Activated naive CD4-positive, alpha-beta T cell treated with anti-CD3 and anti-CD28 coated beads for 36 hours (primary cell): ENCODE data around the gene MED27. TPM values are rescaled to one million over a fixed set of nuclear protein-coding genes. Genes with fewer than 3 reads are reported as not detected.

Experiments
- CTCF ChIA-PET: fragments of 350-600 bp; sonication (Branson Sonifier 250); formaldehyde crosslinking; loops from one replicate; lab custom pipeline; 2021; ENCODE audit warnings: antibody characterized with exemption; lab: Charles Lee
- DNase-seq: peaks from one replicate; pipeline ENCODE4 v3.0.0-alpha.2; 2020
- H3K27ac Mint-ChIP-seq: one replicate; pipeline ENCODE4 v1.8.0; 2021; ENCODE audit warnings: mild to moderate bottlenecking, mixed read lengths
- H3K27me3 Mint-ChIP-seq: one replicate; pipeline ENCODE4 v1.8.0; 2021; ENCODE audit warnings: low read depth, mixed read lengths
- H3K36me3 Mint-ChIP-seq: one replicate; pipeline ENCODE4 v1.8.0; 2021; ENCODE audit warnings: low read depth, mixed read lengths
- H3K4me1 Mint-ChIP-seq: one replicate; pipeline ENCODE4 v1.8.0; 2021; ENCODE audit warnings: low read depth, mixed read lengths
- H3K4me3 Mint-ChIP-seq: one replicate; pipeline ENCODE4 v1.8.0; 2021; ENCODE audit warnings: mild to moderate bottlenecking, moderate library complexity, mixed read lengths
- H3K9me3 Mint-ChIP-seq: one replicate; pipeline ENCODE4 v1.8.0; 2021; ENCODE audit warnings: mixed read lengths
- intact Hi-C: fragments of 100-400 bp; cut with micrococcal nuclease; formaldehyde crosslinking; loops from one replicate; pipeline ENCODE4 v1.15.1; 2023
- total RNA-seq, 2 experiments: library from RNA; stranded (reverse); gene quantifications; one replicate each; pipeline ENCODE4 v1.2.3, GENCODE V29; 2021

Gene MED27
- total RNA-seq, 2 experiments from 2014 or later, result 27.7 to 31.3 TPM

GRCh38 chr9:131995382-131995781 lies 84.3 kb downstream of the MED27 start:
- no peaks in the 10 kb centered on the region for H3K9me3 Mint-ChIP-seq
- no peaks in the 10 kb centered on the region for H3K27me3 Mint-ChIP-seq
- peaks cover 7% of the 10 kb centered on the region for H3K4me1 Mint-ChIP-seq
- H3K4me3 Mint-ChIP-seq, result no peak overlapping the region
- peaks cover 9% of the 10 kb centered on the region for H3K36me3 Mint-ChIP-seq
- DNase-seq, result no peak
- H3K27ac Mint-ChIP-seq, result no peak overlapping the region
- CTCF ChIA-PET, result no interaction called here
- intact Hi-C loops, result no loop called here

- Mint-ChIP-seq H3K36me3 (peaks cover 9% of the 10 kb centered on the region), H3K9me3 (no peaks in the 10 kb centered on the region), H3K4me1 (no peaks in the 10 kb centered on the region), H3K4me3 (no peak overlapping the region), H3K27ac (no peak overlapping the region), H3K27me3 (no peaks in the 10 kb centered on the region)
- CTCF ChIA-PET, result no interaction called here
- no peak for DNase-seq
- intact Hi-C loops, result no loop called here
Observed at GRCh38 chr9:131994364-131995125, 85.1 kb downstream of the MED27 start.

GRCh38 chr9:131992906-131993657 lies 86.6 kb downstream of the MED27 start:
- no peak overlapping the region for H3K4me3 Mint-ChIP-seq
- H3K9me3 Mint-ChIP-seq, result no peaks in the 10 kb centered on the region
- DNase-seq, result no peak
- no peaks in the 10 kb centered on the region for H3K27me3 Mint-ChIP-seq
- no peak overlapping the region for H3K27ac Mint-ChIP-seq
- intact Hi-C loops, result no loop called here
- CTCF ChIA-PET, result interaction anchor here (0.6 kb wide), 1 partner anchor 182 kb away, joined by 5 read pairs; no protein-coding TSS in a partner anchor
- peaks cover 9% of the 10 kb centered on the region for H3K36me3 Mint-ChIP-seq
- no peaks in the 10 kb centered on the region for H3K4me1 Mint-ChIP-seq

GRCh38 chr9:131987232-131987631 lies 92.4 kb downstream of the MED27 start:
- CTCF ChIA-PET, result interaction anchor here (0.5 kb wide), 1 partner anchor 268 kb away, joined by 6 read pairs; no protein-coding TSS in a partner anchor
- Mint-ChIP-seq H3K27me3 (no peaks in the 10 kb centered on the region), H3K9me3 (no peaks in the 10 kb centered on the region)

GRCh38 chr9:131986576-131986975 lies 93.1 kb downstream of the MED27 start:
- no peak overlapping the region for H3K4me3 Mint-ChIP-seq
- DNase-seq, result no peak
- no peaks in the 10 kb centered on the region for H3K27me3 Mint-ChIP-seq
- H3K27ac Mint-ChIP-seq, result no peak overlapping the region
- intact Hi-C loops, result no loop called here
- H3K9me3 Mint-ChIP-seq, result no peaks in the 10 kb centered on the region
- H3K36me3 Mint-ChIP-seq, result peaks cover 3% of the 10 kb centered on the region
- CTCF ChIA-PET, result no interaction called here
- H3K4me1 Mint-ChIP-seq, result peaks cover 8% of the 10 kb centered on the region

More at GRCh38 chr9:131987232-131987631, 92.4 kb downstream of the MED27 start:
- H3K4me1 Mint-ChIP-seq, result peaks cover 8% of the 10 kb centered on the region
- intact Hi-C loops, result no loop called here
- no peak for DNase-seq
- H3K4me3 Mint-ChIP-seq, result no peak overlapping the region
- peaks cover 3% of the 10 kb centered on the region for H3K36me3 Mint-ChIP-seq
- no peak overlapping the region for H3K27ac Mint-ChIP-seq

- H3K4me1 Mint-ChIP-seq, result peaks cover 8% of the 10 kb centered on the region
- H3K27ac Mint-ChIP-seq, result no peak overlapping the region
- no peaks in the 10 kb centered on the region for H3K27me3 Mint-ChIP-seq
- no peak for DNase-seq
- H3K36me3 Mint-ChIP-seq, result peaks cover 3% of the 10 kb centered on the region
- H3K9me3 Mint-ChIP-seq, result no peaks in the 10 kb centered on the region
- CTCF ChIA-PET, result no interaction called here
- no peak overlapping the region for H3K4me3 Mint-ChIP-seq
- intact Hi-C loops, result no loop called here
Observed at GRCh38 chr9:131986089-131986488, 93.6 kb downstream of the MED27 start.

GRCh38 chr9:131984564-131984963 lies 95.1 kb downstream of the MED27 start:
- intact Hi-C loops, result no loop called here
- H3K4me1 Mint-ChIP-seq, result peaks cover 8% of the 10 kb centered on the region
- H3K27me3 Mint-ChIP-seq, result no peaks in the 10 kb centered on the region
- H3K4me3 Mint-ChIP-seq, result no peak overlapping the region
- peaks cover 3% of the 10 kb centered on the region for H3K36me3 Mint-ChIP-seq
- H3K27ac Mint-ChIP-seq, result no peak overlapping the region
- no peak for DNase-seq
- CTCF ChIA-PET, result interaction anchor here (0.8 kb wide), 1 partner anchor 268 kb away, joined by 3 read pairs; no protein-coding TSS in a partner anchor
- H3K9me3 Mint-ChIP-seq, result no peaks in the 10 kb centered on the region

- Mint-ChIP-seq H3K9me3 (no peaks in the 10 kb centered on the region), H3K27ac (no peak overlapping the region), H3K36me3 (peaks cover 3% of the 10 kb centered on the region), H3K27me3 (no peaks in the 10 kb centered on the region), H3K4me1 (peaks cover 8% of the 10 kb centered on the region), H3K4me3 (no peak overlapping the region)
- CTCF ChIA-PET, result no interaction called here
- no peak for DNase-seq
- intact Hi-C loops, result no loop called here
Observed at GRCh38 chr9:131982671-131983239, 96.9 kb downstream of the MED27 start.

- Mint-ChIP-seq H3K27ac (no peak overlapping the region), H3K4me3 (no peak overlapping the region), H3K27me3 (no peaks in the 10 kb centered on the region), H3K4me1 (peaks cover 8% of the 10 kb centered on the region), H3K9me3 (no peaks in the 10 kb centered on the region), H3K36me3 (no peaks in the 10 kb centered on the region)
- CTCF ChIA-PET, result interaction anchor here (0.6 kb wide), 1 partner anchor 227 kb away, joined by 4 read pairs; no protein-coding TSS in a partner anchor
- intact Hi-C loops, result no loop called here
- no peak for DNase-seq
Observed at GRCh38 chr9:131982102-131982501, 97.6 kb downstream of the MED27 start.

GRCh38 chr9:131981116-131981776 lies 98.4 kb downstream of the MED27 start:
- no peak for DNase-seq
- CTCF ChIA-PET, result interaction anchor here (0.6 kb wide), 1 partner anchor 226 kb away, joined by 4 read pairs; no protein-coding TSS in a partner anchor
- no peak overlapping the region for H3K27ac Mint-ChIP-seq
- intact Hi-C loops, result no loop called here
- no peaks in the 10 kb centered on the region for H3K9me3 Mint-ChIP-seq
- peaks cover 2% of the 10 kb centered on the region for H3K36me3 Mint-ChIP-seq
- no peak overlapping the region for H3K4me3 Mint-ChIP-seq
- no peaks in the 10 kb centered on the region for H3K27me3 Mint-ChIP-seq
- peaks cover 8% of the 10 kb centered on the region for H3K4me1 Mint-ChIP-seq

- Mint-ChIP-seq H3K4me1 (peaks cover 8% of the 10 kb centered on the region), H3K27me3 (no peaks in the 10 kb centered on the region), H3K9me3 (no peaks in the 10 kb centered on the region), H3K27ac (no peak overlapping the region), H3K4me3 (no peak overlapping the region), H3K36me3 (peaks cover 2% of the 10 kb centered on the region)
- CTCF ChIA-PET, result no interaction called here
- DNase-seq, result no peak
- intact Hi-C loops, result no loop called here
Observed at GRCh38 chr9:131980267-131981016, 99.2 kb downstream of the MED27 start.
